ENCODE measurements around the gene CHKA. TPM values are rescaled to one million over a fixed set of nuclear protein-coding genes. Genes with fewer than 3 reads are reported as not detected.

CHKA gene
- total RNA-seq, 1 experiment from 2014 or later, result 63.0 TPM

DNA sequence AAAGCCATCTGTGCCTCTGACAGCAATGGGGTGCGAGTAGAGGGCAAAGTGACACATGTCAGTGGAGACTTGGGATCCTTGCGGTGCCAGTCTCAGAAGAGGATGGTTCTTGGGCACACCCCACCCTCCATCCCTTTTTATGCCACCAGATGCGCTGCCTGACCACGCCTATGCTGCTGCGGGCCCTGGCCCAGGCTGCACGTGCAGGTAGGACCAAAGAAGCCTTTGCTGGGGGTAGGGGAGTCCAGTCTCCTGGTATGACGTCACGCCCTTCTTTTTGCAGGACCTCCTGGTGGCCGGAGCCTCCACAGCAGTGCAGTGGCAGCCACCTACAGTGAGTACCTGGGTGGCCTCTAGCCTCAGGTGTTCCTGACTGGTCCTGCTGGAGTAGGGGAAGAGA, 89.2 kb downstream of the CHKA start:
- no peak overlapping the region for H2BK12ac ChIP-seq (ENCODE audit: insufficient read length, low read depth, low read length)
- no peaks in the 10 kb centered on the region for H3K27me3 ChIP-seq (ENCODE audit: insufficient read depth, low read length)
- Mint-ChIP-seq H3K4me1 (peaks cover 22 to 24% of the 10 kb centered on the region in 2 experiments), H3K27me3 (ENCODE audit: low read depth) (no peaks in the 10 kb centered on the region), H3K9me3 (no peaks in the 10 kb centered on the region), H3K27ac (peak overlapping the region in 2 of 3 experiments; percentile 4 to 26; a peak in 2 of 7 replicates), H3K4me3 (peak overlapping the region; percentile 94 to 96), H3K36me3 (ENCODE audit: insufficient read depth in 1 of 3, low read depth in 3 of 3) (peaks cover 11 to 34% (median 21%) of the 10 kb centered on the region in 3 experiments; a peak in 6 of 7 replicates)
- peak overlapping the region; percentile 27 for H3K4me2 ChIP-seq (ENCODE audit: insufficient read depth, insufficient read length, low read length)
- H3K23me2 ChIP-seq (ENCODE audit: insufficient read length, low read depth, low read length, poor library complexity, severe bottlenecking), result peaks cover 8% of the 10 kb centered on the region
- H2AFZ ChIP-seq (ENCODE audit: low read length), result no peak overlapping the region
- no peak overlapping the region for H3K27ac ChIP-seq (ENCODE audit: insufficient read length, low read depth, low read length)
- H4K20me1 ChIP-seq (ENCODE audit: control insufficient read depth, insufficient read depth, insufficient read length), result no peaks in the 10 kb centered on the region
- no peak overlapping the region for H2BK120ac ChIP-seq (ENCODE audit: low read depth, low read length, poor library complexity, severe bottlenecking)
- H4K5ac ChIP-seq (ENCODE audit: insufficient read length, low read depth, low read length), result no peak overlapping the region
- TF ChIP-seq, protein P1, sequence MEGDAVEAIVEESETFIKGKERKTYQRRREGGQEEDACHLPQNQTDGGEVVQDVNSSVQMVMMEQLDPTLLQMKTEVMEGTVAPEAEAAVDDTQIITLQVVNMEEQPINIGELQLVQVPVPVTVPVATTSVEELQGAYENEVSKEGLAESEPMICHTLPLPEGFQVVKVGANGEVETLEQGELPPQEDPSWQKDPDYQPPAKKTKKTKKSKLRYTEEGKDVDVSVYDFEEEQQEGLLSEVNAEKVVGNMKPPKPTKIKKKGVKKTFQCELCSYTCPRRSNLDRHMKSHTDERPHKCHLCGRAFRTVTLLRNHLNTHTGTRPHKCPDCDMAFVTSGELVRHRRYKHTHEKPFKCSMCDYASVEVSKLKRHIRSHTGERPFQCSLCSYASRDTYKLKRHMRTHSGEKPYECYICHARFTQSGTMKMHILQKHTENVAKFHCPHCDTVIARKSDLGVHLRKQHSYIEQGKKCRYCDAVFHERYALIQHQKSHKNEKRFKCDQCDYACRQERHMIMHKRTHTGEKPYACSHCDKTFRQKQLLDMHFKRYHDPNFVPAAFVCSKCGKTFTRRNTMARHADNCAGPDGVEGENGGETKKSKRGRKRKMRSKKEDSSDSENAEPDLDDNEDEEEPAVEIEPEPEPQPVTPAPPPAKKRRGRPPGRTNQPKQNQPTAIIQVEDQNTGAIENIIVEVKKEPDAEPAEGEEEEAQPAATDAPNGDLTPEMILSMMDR (conservative IDR thresholded peaks at IDR 0.05), result no peak
- H3K18ac ChIP-seq (ENCODE audit: insufficient read length, low read depth, low read length), result no peak overlapping the region
- H3K4ac ChIP-seq (ENCODE audit: low read depth, low read length), result no peak overlapping the region
- no peaks in the 10 kb centered on the region; the same call in 1 of the 2 replicates for H3K4me1 ChIP-seq (ENCODE audit: insufficient read depth, low read length)
- no peak overlapping the region for H3T11ph ChIP-seq (ENCODE audit: low read length)
- no peak overlapping the region for H2BK5ac ChIP-seq (ENCODE audit: insufficient read length, low read length)
- no peak overlapping the region for H4K91ac ChIP-seq (ENCODE audit: insufficient read length, low read depth, low read length)
- no peaks in the 10 kb centered on the region for H3K9me3 ChIP-seq (ENCODE audit: control insufficient read depth, low read depth, low read length)
- no CpG with 5 or more reads among the region's 9 CpGs for WGBS (ENCODE audit: extremely low coverage, insufficient read length, low lambda C conversion rate)
- H3K79me2 ChIP-seq (ENCODE audit: insufficient read depth, low read length), result no peaks in the 10 kb centered on the region
- H3K9ac ChIP-seq (ENCODE audit: extremely low read depth, insufficient read length, low read length), result no peak overlapping the region
- H2BK15ac ChIP-seq (ENCODE audit: low read depth, low read length), result no peak overlapping the region
- no peak overlapping the region for H2BK20ac ChIP-seq (ENCODE audit: low read depth, low read length, poor library complexity, severe bottlenecking)
- no peak overlapping the region for H4K8ac ChIP-seq (replicated peaks; ENCODE audit: insufficient read length, low read depth, low read length)
- no peak for DNase-seq
- no peak overlapping the region for H2AK5ac ChIP-seq (ENCODE audit: insufficient read length, low read length)
- no peak overlapping the region for H3K14ac ChIP-seq (ENCODE audit: insufficient read depth, low read length)
- no peak overlapping the region for H3K56ac ChIP-seq (ENCODE audit: insufficient read length, low read depth, low read length)
- peaks cover 5% of the 10 kb centered on the region for H3K79me1 ChIP-seq (ENCODE audit: insufficient read depth, low read depth, low read length, poor library complexity, severe bottlenecking)
- H3K23ac ChIP-seq (ENCODE audit: insufficient read length, low read depth, low read length), result no peak overlapping the region

Data from H9 (cell line).